GM12878 (cell line): Measurements from ENCODE around the gene WDR38. TPM values are rescaled to one million over a fixed set of nuclear protein-coding genes. Genes with fewer than 3 reads are reported as not detected.

Source experiments
- ATAC-seq: fragments of 200-7000 bp; cut with Tn5 transposase; 3 replicates; pipeline ENCODE4 v1.9.1; 2020; ENCODE audit warnings: mild to moderate bottlenecking, moderate library complexity
- BruUV-seq: library from RNA; stranded (reverse); fragments of 400-500 nt; replicated peaks from 2 replicates; lab custom pipeline; 2021; lab: Mats Ljungman, UMichigan
- CTCF ChIA-PET: fragments of 300-600 bp; sonication (Branson Sonifier 250); formaldehyde crosslinking; extraction: SDS; loops from one replicate; lab custom pipeline; 2021; ENCODE audit warnings: inconsistent platforms; lab: Yijun Ruan, JAX
- POLR2A ChIA-PET: fragments of 350-600 bp; formaldehyde crosslinking; extraction: SDS; loops from one replicate; lab custom pipeline; 2021; ENCODE audit warnings: inconsistent platforms; lab: Charles Lee
- RAD21 ChIA-PET: fragments of 300-600 bp; sonication (Branson Sonifier 250); formaldehyde crosslinking; loops from one replicate; lab custom pipeline; 2023; ENCODE audit warnings: antibody characterized with exemption; ENCODE audit not compliant: unreplicated experiment; lab: Charles Lee
- SMC1A ChIA-PET: fragments of 300-600 bp; sonication (Branson Sonifier 250); formaldehyde crosslinking; loops from one replicate; lab custom pipeline; 2023; ENCODE audit not compliant: unreplicated experiment, uncharacterized antibody; lab: Charles Lee
- DNase-seq: peaks from one replicate; pipeline ENCODE4 v3.0.0-alpha.2; 2011; ENCODE audit warnings: low read depth, low spot score
- FAIRE-seq: peaks from 3 replicates; lab custom pipeline; 2011; peaks lifted over from hg19 to GRCh38; lab: Jason Lieb, UNC
- H2AFZ ChIP-seq: 2 replicates; pipeline ENCODE4 v1.6.0; 2011; ENCODE audit warnings: low read depth, low read length, control low read depth; ENCODE audit not compliant: control insufficient read depth
- H3K27ac ChIP-seq: 2 replicates; pipeline ENCODE4 v1.5.1; 2011; ENCODE audit warnings: control low read depth; ENCODE audit not compliant: control insufficient read depth, insufficient read depth
- H3K27me3 ChIP-seq, 2 experiments: replicated peaks in 1 of 2; 2 replicates each; pipeline versions ENCODE4 v1.6.0 to v1.6.1; 2011; ENCODE audit warnings: low read length in 1 of 2; ENCODE audit not compliant: control insufficient read depth in 2 of 2, insufficient read depth in 2 of 2
- H3K36me3 ChIP-seq, 2 experiments: 2 replicates each; pipeline ENCODE4 v1.5.1; 2011; ENCODE audit warnings: low read length in 1 of 2; ENCODE audit not compliant: control insufficient read depth in 2 of 2, insufficient read depth in 2 of 2
- H3K4me1 ChIP-seq: 2 replicates; pipeline ENCODE4 v1.6.1; 2011; ENCODE audit warnings: mild to moderate bottlenecking, low read length, moderate library complexity, mixed read lengths; ENCODE audit not compliant: control insufficient read depth, insufficient read depth
- H3K4me2 ChIP-seq: 2 replicates; pipeline ENCODE4 v1.6.0; 2011; ENCODE audit warnings: control low read depth; ENCODE audit not compliant: control insufficient read depth, insufficient read depth
- H3K4me3 ChIP-seq: fragments of 200-600 bp; sonication (generic); 2 replicates; pipeline ENCODE4 v1.5.1; 2016
- H3K79me2 ChIP-seq: 2 replicates; pipeline ENCODE4 v1.6.0; 2011; ENCODE audit warnings: low read length; ENCODE audit not compliant: control insufficient read depth, insufficient read depth
- H3K9ac ChIP-seq: 2 replicates; pipeline ENCODE4 v1.8.0; 2011; ENCODE audit warnings: low read length, control low read depth, mixed read lengths; ENCODE audit not compliant: control insufficient read depth, insufficient read depth
- H3K9me3 ChIP-seq: replicated peaks from 3 replicates; pipeline ENCODE4 v1.5.1; 2011; ENCODE audit warnings: mild to moderate bottlenecking, low read length; ENCODE audit not compliant: control insufficient read depth, insufficient read depth
- H4K20me1 ChIP-seq: 2 replicates; pipeline ENCODE4 v1.6.0; 2011; ENCODE audit not compliant: control insufficient read depth, insufficient read depth
- ASH2L ChIP-seq: fragments of 300-600, 200-600 bp; sonication (generic); IDR thresholded peaks from 2 replicates; pipeline ENCODE4 v1.6.1; 2017; ENCODE audit warnings: low read depth, mild to moderate bottlenecking, borderline replicate concordance
- ATF2 ChIP-seq: IDR thresholded peaks from 2 replicates; pipeline ENCODE4 v1.6.1; 2012; ENCODE audit warnings: low read length, inconsistent platforms
- BMI1 ChIP-seq: fragments of 450-650 bp; IDR thresholded peaks from 2 replicates; pipeline ENCODE4 v1.6.1; 2016; ENCODE audit warnings: mild to moderate bottlenecking, moderate library complexity, borderline replicate concordance
- CBX5 ChIP-seq: sonication (generic); IDR thresholded peaks from 2 replicates; pipeline ENCODE4 v1.6.1; 2016; ENCODE audit warnings: low read depth, moderate library complexity, mild to moderate bottlenecking, inconsistent platforms
- CUX1 ChIP-seq: IDR thresholded peaks from 2 replicates; pipeline ENCODE4 v1.6.1; 2012; ENCODE audit warnings: improper control_type of control experiment, low read depth, low read length; ENCODE audit not compliant: insufficient replicate concordance
- GABPA ChIP-seq: IDR thresholded peaks from 2 replicates; pipeline ENCODE4 v1.6.1; 2014; ENCODE audit warnings: antibody characterized with exemption, low read depth, mild to moderate bottlenecking, inconsistent platforms
- NFYB ChIP-seq: IDR thresholded peaks from 2 replicates; pipeline ENCODE4 v1.6.1; 2011; ENCODE audit warnings: low read depth, mild to moderate bottlenecking, low read length, improper control_type of control experiment, moderate library complexity; ENCODE audit not compliant: insufficient read depth
- PRDM15 ChIP-seq: fragments of 450-650 bp; formaldehyde crosslinking; IDR thresholded peaks from 2 replicates; pipeline ENCODE4 v1.4.0; 2020; ENCODE audit warnings: mild to moderate bottlenecking, moderate library complexity
- RAD21 ChIP-seq: IDR thresholded peaks from 2 replicates; pipeline ENCODE4 v1.6.1; 2011; ENCODE audit warnings: mild to moderate bottlenecking, low read depth, low read length, moderate library complexity; ENCODE audit not compliant: insufficient read depth
- SUPT20H ChIP-seq: IDR thresholded peaks from 2 replicates; pipeline ENCODE4 v1.6.1; 2011; ENCODE audit warnings: low read depth, mild to moderate bottlenecking, low read length, moderate library complexity, borderline replicate concordance; ENCODE audit not compliant: control insufficient read depth
- SUZ12 ChIP-seq: fragments of 200-600 bp; sonication (generic); IDR thresholded peaks from one replicate; pipeline ENCODE4 v1.6.1; 2018; ENCODE audit warnings: antibody characterized with exemption, mild to moderate bottlenecking; ENCODE audit not compliant: unreplicated experiment
- TCF7 ChIP-seq: IDR thresholded peaks from 2 replicates; pipeline ENCODE4 v1.6.1; 2014; ENCODE audit warnings: antibody characterized with exemption, borderline replicate concordance
- WGBS: methylation state at CpG from one replicate; pipeline ENCODE4 v1.1.6; 2016; ENCODE audit warnings: low lambda C conversion rate; ENCODE audit not compliant: insufficient replicate concordance, insufficient coverage; ENCODE audit errors: missing lambda C conversion rate; 5-methylcytosine and 5-hydroxymethylcytosine counted together
- in situ Hi-C: fragments of 300-500 bp; cut with MboI; formaldehyde crosslinking; loops from 9 replicates; pipeline ENCODE4 v1.14.3; 2018; ENCODE audit warnings: mixed read lengths
- intact Hi-C: fragments of 100-400 bp; cut with micrococcal nuclease; formaldehyde crosslinking; loops from one replicate; pipeline ENCODE4 v1.14.2; 2022; ENCODE audit not compliant: unreplicated experiment
- polyA plus RNA-seq, 11 experiments: library from polyadenylated mRNA; depleted of rRNA in 4 of 11; unstranded in 6 of 11; stranded (reverse) in 5 of 11; fragments of >200 nt; fragmentation: Nextera tagmentation in 4 of 11; fragmentation: Illumina TruSeq in 1 of 11; extraction: Ambion mirVana in 4 of 11; extraction: Trizol in 1 of 11; gene quantifications; 1 replicate in 1 of 11; 2 replicates in 10 of 11; pipeline versions ENCODE4 v1.2.1 to v1.2.3, GENCODE V29; 2011 to 2016; ENCODE audit warnings: inconsistent platforms in 2 of 11, missing spikeins in 2 of 11, low read depth in 1 of 11
- total RNA-seq, 4 experiments: library from RNA; depleted of rRNA in 3 of 4; stranded (reverse); fragments of >200 nt in 3 of 4; fragmentation: Illumina TruSeq in 1 of 4; extraction: Trizol in 1 of 4; gene quantifications; 2 replicates each; pipeline versions ENCODE4 v1.2.1 to v1.2.3, GENCODE V29; 2013 to 2021
- TF ChIP-seq, protein P1 (sequence below): fragments of 450-650 bp; IDR thresholded peaks from 2 replicates; pipeline ENCODE4 v1.6.1; 2014; ENCODE audit warnings: mild to moderate bottlenecking

The WDR38 gene
- total and polyA plus RNA-seq, 10 of the 15 experiments (the other 5 are each of a cell fraction or from before 2014, with no cell fraction given): not detected

DNA sequence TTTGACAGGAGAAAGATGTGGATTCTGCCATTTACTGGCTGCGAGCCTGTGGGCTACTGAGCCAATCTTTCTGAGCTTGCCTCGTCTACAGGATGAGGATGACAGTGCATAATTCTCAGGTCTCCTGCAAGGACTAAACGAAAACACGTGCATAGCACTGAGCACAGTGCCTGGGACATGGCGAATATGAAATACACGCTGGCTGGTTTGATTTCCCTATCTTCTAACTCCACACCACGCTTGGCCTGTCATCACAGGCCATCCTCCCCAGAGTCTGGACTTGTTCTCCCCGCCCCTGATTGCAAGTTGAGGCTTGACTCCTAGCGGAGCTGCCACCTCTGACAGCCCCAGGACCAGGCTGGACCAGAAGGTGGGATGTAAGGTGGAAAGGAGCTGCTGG, 46.6 kb downstream of the WDR38 start:
- BruUV-seq: no TSS peak
- DNase-seq (no peak), ATAC-seq (no peak), FAIRE-seq (no peak)
- Histone ChIP-seq H3K27ac (no peak overlapping the region), H3K9ac (no peak overlapping the region), H2AFZ (no peak overlapping the region), H3K9me3 (no peaks in the 10 kb centered on the region), H3K4me3 (no peak overlapping the region), H3K36me3 (peaks cover 1 to 14% of the 10 kb centered on the region in 2 experiments; a peak in 3 of 4 replicates), H4K20me1 (no peaks in the 10 kb centered on the region), H3K4me1 (no peaks in the 10 kb centered on the region), H3K79me2 (no peaks in the 10 kb centered on the region), H3K4me2 (no peak overlapping the region), H3K27me3 (no peaks in the 10 kb centered on the region)
- SMC1A ChIA-PET: no interaction called here
- CTCF ChIA-PET: interaction anchor here (1.2 to 1.4 kb wide), 2 partner anchors 8 to 47 kb away, joined by 3 to 6 read pairs; partner anchors contain the start of gene WDR38
- in situ Hi-C loops: no loop called here
- POLR2A ChIA-PET: no interaction called here
- intact Hi-C loops: no loop called here
- RAD21 ChIA-PET: no interaction called here
- WGBS: 96% methylated on average over 9 of the region's 9 CpGs
- TF ChIP-seq SUPT20H: no peak
- no peak for TF ChIP-seq CUX1
- no peak for TF ChIP-seq TCF7
- no peak for TF ChIP-seq SUZ12
- no peak for TF ChIP-seq GABPA
- no peak for TF ChIP-seq ATF2
- TF ChIP-seq, protein P1, sequence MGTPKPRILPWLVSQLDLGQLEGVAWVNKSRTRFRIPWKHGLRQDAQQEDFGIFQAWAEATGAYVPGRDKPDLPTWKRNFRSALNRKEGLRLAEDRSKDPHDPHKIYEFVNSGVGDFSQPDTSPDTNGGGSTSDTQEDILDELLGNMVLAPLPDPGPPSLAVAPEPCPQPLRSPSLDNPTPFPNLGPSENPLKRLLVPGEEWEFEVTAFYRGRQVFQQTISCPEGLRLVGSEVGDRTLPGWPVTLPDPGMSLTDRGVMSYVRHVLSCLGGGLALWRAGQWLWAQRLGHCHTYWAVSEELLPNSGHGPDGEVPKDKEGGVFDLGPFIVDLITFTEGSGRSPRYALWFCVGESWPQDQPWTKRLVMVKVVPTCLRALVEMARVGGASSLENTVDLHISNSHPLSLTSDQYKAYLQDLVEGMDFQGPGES: no peak
- TF ChIP-seq RAD21: no peak
- no peak for TF ChIP-seq NFYB
- no peak for TF ChIP-seq CBX5
- TF ChIP-seq ASH2L: no peak
- TF ChIP-seq PRDM15 (CRISPR knock-in tag): no peak
- TF ChIP-seq BMI1: no peak
